ENCODE measurements around the gene COL4A6. TPM values are rescaled to one million over a fixed set of nuclear protein-coding genes. Genes with fewer than 3 reads are reported as not detected.

The COL4A6 gene
- polyA plus RNA-seq, 1 experiment, result 20.2 TPM

GRCh38 chrX:108261549-108262203 is 176.5 kb downstream of the COL4A6 start:
- DNase-seq (ENCODE audit: low read depth, low spot score), result peak; percentile 81
- Histone ChIP-seq H3K9me3 (ENCODE audit: control insufficient read depth, insufficient read depth, low read length) (no peaks in the 10 kb centered on the region), H3K4me3 (ENCODE audit: low read depth, low read length) (no peak overlapping the region), H3K27me3 (ENCODE audit: control insufficient read depth, insufficient read depth, low read length) (no peaks in the 10 kb centered on the region), H3K27ac (ENCODE audit: low read depth, low read length) (peak overlapping the region; percentile 49)
- POLR2A ChIA-PET, result interaction anchor here (0.8 to 1.8 kb wide), 5 partner anchors 9 to 49 kb away, joined by 3 to 10 read pairs (median 4); no protein-coding TSS in a partner anchor
- TF ChIP-seq CTCF (IDR thresholded peaks at IDR 0.05; ENCODE audit: low read depth, low read length), result no peak
- CTCF ChIA-PET, result interaction anchor here (1.1 kb wide), 1 partner anchor 37 kb away, joined by 7 read pairs; no protein-coding TSS in a partner anchor

- Histone ChIP-seq H3K27me3 (ENCODE audit: control insufficient read depth, insufficient read depth, low read length) (no peaks in the 10 kb centered on the region), H3K9me3 (ENCODE audit: control insufficient read depth, insufficient read depth, low read length) (no peaks in the 10 kb centered on the region), H3K27ac (ENCODE audit: low read depth, low read length) (no peak overlapping the region), H3K4me3 (ENCODE audit: low read depth, low read length) (no peak overlapping the region)
- POLR2A ChIA-PET, result no interaction called here
- DNase-seq (ENCODE audit: low read depth, low spot score), result no peak
- CTCF ChIA-PET, result no interaction called here
- no peak for TF ChIP-seq CTCF (IDR thresholded peaks at IDR 0.05; ENCODE audit: low read depth, low read length)
These were observed 180.7 kb downstream of the COL4A6 start for GRCh38 chrX:108257556-108257955.

- Histone ChIP-seq H3K27me3 (ENCODE audit: control insufficient read depth, insufficient read depth, low read length) (no peaks in the 10 kb centered on the region), H3K4me3 (ENCODE audit: low read depth, low read length) (no peak overlapping the region), H3K27ac (ENCODE audit: low read depth, low read length) (no peak overlapping the region), H3K9me3 (ENCODE audit: control insufficient read depth, insufficient read depth, low read length) (no peaks in the 10 kb centered on the region)
- DNase-seq (ENCODE audit: low read depth, low spot score), result no peak
- CTCF ChIA-PET, result no interaction called here
- TF ChIP-seq CTCF (IDR thresholded peaks at IDR 0.05; ENCODE audit: low read depth, low read length), result no peak
- POLR2A ChIA-PET, result no interaction called here
These were observed 183.6 kb downstream of the COL4A6 start for GRCh38 chrX:108254636-108255035.

- no peaks in the 10 kb centered on the region for H3K9me3 ChIP-seq (ENCODE audit: control insufficient read depth, insufficient read depth, low read length)
- DNase-seq (ENCODE audit: low read depth, low spot score), result no peak
- ChIA-PET CTCF (interaction anchor here (1.2 kb wide), 1 partner anchor 26 kb away, joined by 4 read pairs; no protein-coding TSS in a partner anchor), POLR2A (no interaction called here)
- TF ChIP-seq CTCF (IDR thresholded peaks at IDR 0.05; ENCODE audit: low read depth, low read length), result no peak
- no peaks in the 10 kb centered on the region for H3K27me3 ChIP-seq (ENCODE audit: control insufficient read depth, insufficient read depth, low read length)
- no peak overlapping the region for H3K27ac ChIP-seq (ENCODE audit: low read depth, low read length)
- H3K4me3 ChIP-seq (ENCODE audit: low read depth, low read length), result no peak overlapping the region
These were observed 187.3 kb downstream of the COL4A6 start for GRCh38 chrX:108250654-108251579.
